ENCODE data around the gene CHCHD10. TPM values are rescaled to one million over a fixed set of nuclear protein-coding genes. Genes with fewer than 3 reads are reported as not detected.

CHCHD10 gene
- total and polyA plus RNA-seq, 10 donors: 16.8 to 189 (median 95.1) TPM

- H3K4me1 ChIP-seq: peaks cover 0 to 67% (median 45%) of the 10 kb centered on the region in 6 donors
- no peaks in the 10 kb centered on the region for H3K9me3 ChIP-seq
- DNase-seq: peak; percentile 86
- TF ChIP-seq POLR2AphosphoS5 (IDR thresholded peaks at IDR 0.05): peak; percentile 31 to 69 (median 61)
- no peak for TF ChIP-seq POLR2A (IDR thresholded peaks at IDR 0.05)
- TF ChIP-seq CTCF (IDR thresholded peaks at IDR 0.05 in 8 of 11, conservative IDR thresholded peaks at IDR 0.05 in 3 of 11): no peak
- peaks cover 0 to 100% (median 79%) of the 10 kb centered on the region in 6 donors for H3K36me3 ChIP-seq
- intact Hi-C loops (cut with DNase I; ENCODE audit: low total_unique reads): no loop called here
- H3K27me3 ChIP-seq (replicated peaks in 1 of 7): no peaks in the 10 kb centered on the region
- WGBS, 5 donors: 66 to 79% (median 71%) methylated on average over 18 of the region's 18 CpGs
- peak overlapping the region; percentile 39 to 85 (median 70) for H3K27ac ChIP-seq
- H3K4me3 ChIP-seq: peak overlapping the region in 1 of 8 donors; percentile 35
These were observed 32.8 kb upstream of the CHCHD10 start for GRCh38 chr22:23800297-23801237.

DNA sequence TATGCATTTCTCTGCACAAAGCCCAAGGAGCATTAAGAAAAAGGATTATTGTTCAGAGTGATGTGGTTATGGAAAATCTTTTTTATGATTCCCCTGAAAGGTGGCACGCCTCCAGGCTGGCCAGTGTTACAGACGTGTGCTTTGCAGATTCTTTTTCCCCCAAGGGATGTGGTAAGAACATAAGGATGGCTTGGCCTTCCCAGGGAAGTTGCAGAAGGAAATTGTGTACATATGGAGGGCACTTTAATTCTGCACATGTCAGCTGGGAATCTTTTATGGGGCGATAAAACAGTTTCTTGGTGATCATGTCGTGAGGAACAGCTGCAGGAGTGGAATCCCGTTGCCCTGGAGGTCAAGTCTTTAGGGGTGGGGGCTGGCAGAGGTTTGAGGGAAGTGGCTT lies 28.7 kb upstream of the CHCHD10 start:
- 74 to 86% (median 79%) methylated on average over 5 of the region's 5 CpGs for WGBS, 5 donors
- H3K36me3 ChIP-seq: peaks cover 0 to 100% (median 76%) of the 10 kb centered on the region in 6 donors
- H3K27ac ChIP-seq: no peak overlapping the region
- no peak for DNase-seq
- H3K4me1 ChIP-seq: peaks cover 0 to 47% (median 22%) of the 10 kb centered on the region in 6 donors
- H3K9me3 ChIP-seq: no peaks in the 10 kb centered on the region
- TF ChIP-seq CTCF (IDR thresholded peaks at IDR 0.05 in 8 of 11, conservative IDR thresholded peaks at IDR 0.05 in 3 of 11) (no peak), POLR2AphosphoS5 (IDR thresholded peaks at IDR 0.05) (no peak), POLR2A (IDR thresholded peaks at IDR 0.05) (no peak)
- no peak overlapping the region for H3K4me3 ChIP-seq
- intact Hi-C loops (cut with DNase I; ENCODE audit: low total_unique reads): no loop called here
- H3K27me3 ChIP-seq (replicated peaks in 1 of 7): no peaks in the 10 kb centered on the region

DNA sequence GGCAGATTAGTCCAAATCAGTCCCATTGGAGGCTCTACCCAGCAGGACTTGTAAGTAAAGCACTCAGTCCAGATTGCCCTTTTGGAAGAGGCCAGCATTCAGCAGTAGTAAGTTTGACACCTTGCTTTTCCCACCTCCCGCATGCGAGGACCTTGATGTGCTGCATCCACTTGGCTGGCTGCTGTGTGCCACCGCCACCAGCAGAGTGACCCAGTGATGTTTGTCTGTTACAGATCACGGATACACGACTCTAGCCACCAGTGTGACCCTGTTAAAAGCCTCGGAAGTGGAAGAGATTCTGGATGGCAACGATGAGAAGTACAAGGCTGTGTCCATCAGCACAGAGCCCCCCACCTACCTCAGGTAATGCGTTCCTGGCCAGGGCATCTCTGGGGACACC lies 25.6 kb upstream of the CHCHD10 start:
- no peaks in the 10 kb centered on the region for H3K9me3 ChIP-seq
- H3K4me1 ChIP-seq: peaks cover 11 to 48% (median 25%) of the 10 kb centered on the region in 6 donors
- H3K27me3 ChIP-seq (replicated peaks in 1 of 7): no peaks in the 10 kb centered on the region
- peak; percentile 53 for DNase-seq
- intact Hi-C loops (cut with DNase I; ENCODE audit: low total_unique reads): no loop called here
- H3K27ac ChIP-seq: no peak overlapping the region
- H3K4me3 ChIP-seq: no peak overlapping the region
- TF ChIP-seq POLR2A (IDR thresholded peaks at IDR 0.05): no peak
- no peak for TF ChIP-seq CTCF (IDR thresholded peaks at IDR 0.05 in 8 of 11, conservative IDR thresholded peaks at IDR 0.05 in 3 of 11)
- no peak for TF ChIP-seq POLR2AphosphoS5 (IDR thresholded peaks at IDR 0.05)
- 86 to 94% (median 90%) methylated on average over 6 to 8 of the region's 8 CpGs for WGBS, 5 donors
- peaks cover 0 to 94% (median 58%) of the 10 kb centered on the region in 6 donors for H3K36me3 ChIP-seq

Measured in spleen (tissue), 11 donors.